Right cardiac atrium (tissue), 5 donors: ENCODE data around the gene EDC3. TPM values are rescaled to one million over a fixed set of nuclear protein-coding genes. Genes with fewer than 3 reads are reported as not detected.
A peak's percentile ranks its signal among the peaks of the same experiment; 100 is the strongest.
"Not testable (repeated sequence)": the region's sequence is repeated elsewhere in the genome, so short reads cannot be mapped to it uniquely, and the experiment has no call there.

Source experiments
- ATAC-seq, 2 donors: fragments of 200-7000 bp; cut with Tn5 transposase; one replicate each; pipeline versions ENCODE4 v1.8.0 to v1.9.1; 2020; ENCODE audit warnings: moderate library complexity in 2 of 2, mild to moderate bottlenecking in 1 of 2
- DNase-seq, 3 donors: peaks; one replicate each; pipeline ENCODE4 v3.0.0-alpha.2; 2020
- H3K27ac ChIP-seq: one replicate; pipeline ENCODE4 v1.5.1; 2013; ENCODE audit warnings: mild to moderate bottlenecking, low read length, control low read depth, moderate library complexity
- H3K27me3 ChIP-seq: one replicate; pipeline ENCODE4 v1.6.1; 2013; ENCODE audit not compliant: control insufficient read depth, insufficient read depth
- H3K4me1 ChIP-seq: one replicate; pipeline ENCODE4 v1.6.1; 2013; ENCODE audit warnings: low read length; ENCODE audit not compliant: control insufficient read depth, insufficient read depth
- H3K4me3 ChIP-seq: one replicate; pipeline ENCODE4 v1.5.1; 2013; ENCODE audit warnings: low read length, control low read depth
- H3K9me3 ChIP-seq: one replicate; pipeline ENCODE4 v1.6.1; 2013; ENCODE audit warnings: low read length; ENCODE audit not compliant: control insufficient read depth
- WGBS: extraction: QIAGEN DNeasy Blood & Tissue Kit; methylation state at CpG from one replicate; pipeline ENCODE4 v1.1.7; 2013; 5-methylcytosine and 5-hydroxymethylcytosine counted together
- intact Hi-C, 4 donors: fragments of 100-400 bp; cut with DNase I; formaldehyde crosslinking; loops; one replicate each; pipeline versions ENCODE4 v1.11.0 to v1.14.0; 2022 to 2023
- polyA plus RNA-seq: library from polyadenylated mRNA; stranded (reverse); fragments of 200-250 nt; gene quantifications from one replicate; pipeline ENCODE4 v1.2.3, GENCODE V29; 2013
- total RNA-seq, 4 donors: library from RNA; stranded (reverse); fragmentation: NEBNext Ultra II Directional; extraction: Animal tissue kit (Norgen Biotek cat#: 25700); gene quantifications; one replicate each; pipeline ENCODE4 v1.2.1, GENCODE V29; 2021
- donor health status: healthy with polysubstance abuse.
- donor health status: DM: no; HTN: yes; CAD: no.
- donor health status: DM: no; HTN: no; CAD: no.
- donor health status: DM: no; HTN: yes; CAD: no; lungs with severe emphysema.
- donor health status: DM: yes; HTN: yes; CAD: no.

EDC3 gene
- total and polyA plus RNA-seq, 5 donors = 8.6 to 19.7 (median 15.4) TPM

- intact Hi-C loops, H3K4me3 ChIP-seq, H3K27ac ChIP-seq, H3K9me3 ChIP-seq, H3K4me1 ChIP-seq, H3K27me3 ChIP-seq: not testable (repeated sequence)
- DNase-seq (peak in 1 of 3 donors; percentile 19), ATAC-seq (peak in 1 of 2 donors; percentile 1)
- 87% methylated on average over 16 of the region's 16 CpGs for WGBS
Observed at GRCh38 chr15:74597146-74597705, 98.6 kb downstream of the EDC3 start.

- DNase-seq = peak in 1 of 3 donors; percentile 24
- 78% methylated on average over 10 of the region's 11 CpGs for WGBS
Observed at GRCh38 chr15:74596736-74597135, 99.1 kb downstream of the EDC3 start.

GRCh38 chr15:74595271-74595670, 100.6 kb downstream of the EDC3 start:
- Histone ChIP-seq H3K4me1 (peaks cover 2% of the 10 kb centered on the region), H3K4me3 (no peak overlapping the region), H3K9me3 (no peaks in the 10 kb centered on the region), H3K27ac (no peak overlapping the region), H3K27me3 (no peaks in the 10 kb centered on the region)
- intact Hi-C loops = no loop called here
- peak in 1 of 3 donors; percentile 14 for DNase-seq
- ATAC-seq = no peak
- 96% methylated on average over 5 of the region's 5 CpGs for WGBS

More at GRCh38 chr15:74596736-74597135, 99.1 kb downstream of the EDC3 start:
- H3K9me3 ChIP-seq, H3K4me1 ChIP-seq, intact Hi-C loops, ATAC-seq, H3K27me3 ChIP-seq, H3K4me3 ChIP-seq, H3K27ac ChIP-seq: not testable (repeated sequence)

GRCh38 chr15:74594455-74594854, 101.4 kb downstream of the EDC3 start:
- H3K9me3 ChIP-seq = no peaks in the 10 kb centered on the region
- H3K4me3 ChIP-seq = no peak overlapping the region
- no peaks in the 10 kb centered on the region for H3K27me3 ChIP-seq
- ATAC-seq (no peak), DNase-seq (no peak)
- intact Hi-C loops = no loop called here
- H3K4me1 ChIP-seq = peaks cover 3% of the 10 kb centered on the region
- WGBS = 97% methylated on average over 4 of the region's 4 CpGs
- H3K27ac ChIP-seq = no peak overlapping the region

GRCh38 chr15:74593122-74593521, 102.7 kb downstream of the EDC3 start:
- H3K27me3 ChIP-seq = no peaks in the 10 kb centered on the region
- WGBS = 83% methylated on average over 7 of the region's 7 CpGs
- intact Hi-C loops = no loop called here
- peaks cover 10% of the 10 kb centered on the region for H3K4me1 ChIP-seq
- H3K27ac ChIP-seq = no peak overlapping the region
- ATAC-seq (no peak), DNase-seq (peak in 1 of 3 donors; percentile 30)
- no peaks in the 10 kb centered on the region for H3K9me3 ChIP-seq
- H3K4me3 ChIP-seq = no peak overlapping the region

- H3K27ac ChIP-seq = no peak overlapping the region
- DNase-seq = no peak
- no peaks in the 10 kb centered on the region for H3K9me3 ChIP-seq
- intact Hi-C loops = no loop called here
- H3K27me3 ChIP-seq = no peaks in the 10 kb centered on the region
- no peak overlapping the region for H3K4me3 ChIP-seq
- H3K4me1 ChIP-seq = peaks cover 10% of the 10 kb centered on the region
- WGBS = 83% methylated on average over 3 of the region's 3 CpGs
- no peak for ATAC-seq
Observed at GRCh38 chr15:74592222-74592621, 103.6 kb downstream of the EDC3 start.

- WGBS = 86% methylated on average over 6 of the region's 6 CpGs
- intact Hi-C loops = no loop called here
- no peak for ATAC-seq
Observed at GRCh38 chr15:74589826-74590225, 106.0 kb downstream of the EDC3 start.

GRCh38 chr15:74585857-74586256, 110.0 kb downstream of the EDC3 start:
- ATAC-seq (no peak), DNase-seq (no peak)
- Histone ChIP-seq H3K4me1 (peaks cover 12% of the 10 kb centered on the region), H3K4me3 (no peak overlapping the region), H3K9me3 (no peaks in the 10 kb centered on the region), H3K27me3 (no peaks in the 10 kb centered on the region), H3K27ac (no peak overlapping the region)
- WGBS = 86% methylated on average over 9 of the region's 9 CpGs
- intact Hi-C loops = no loop called here

More at GRCh38 chr15:74589826-74590225, 106.0 kb downstream of the EDC3 start:
- H3K27ac ChIP-seq = no peak overlapping the region
- DNase-seq = peak in 1 of 3 donors; percentile 21
- no peaks in the 10 kb centered on the region for H3K9me3 ChIP-seq
- no peak overlapping the region for H3K4me3 ChIP-seq
- peaks cover 12% of the 10 kb centered on the region for H3K4me1 ChIP-seq
- no peaks in the 10 kb centered on the region for H3K27me3 ChIP-seq

GRCh38 chr15:74585191-74585590, 110.6 kb downstream of the EDC3 start:
- intact Hi-C loops = no loop called here
- DNase-seq (no peak), ATAC-seq (no peak)
- H3K4me1 ChIP-seq = peaks cover 12% of the 10 kb centered on the region
- WGBS = 30% methylated on average over 3 of the region's 3 CpGs
- no peaks in the 10 kb centered on the region for H3K27me3 ChIP-seq
- H3K4me3 ChIP-seq = no peak overlapping the region
- H3K27ac ChIP-seq = no peak overlapping the region
- no peaks in the 10 kb centered on the region for H3K9me3 ChIP-seq

GRCh38 chr15:74584779-74585178, 111.0 kb downstream of the EDC3 start:
- 70% methylated on average over 4 of the region's 4 CpGs for WGBS
- no peak overlapping the region for H3K27ac ChIP-seq
- no peaks in the 10 kb centered on the region for H3K27me3 ChIP-seq
- H3K4me3 ChIP-seq = no peak overlapping the region
- DNase-seq (no peak), ATAC-seq (no peak)
- H3K4me1 ChIP-seq = peaks cover 12% of the 10 kb centered on the region
- intact Hi-C loops = no loop called here
- H3K9me3 ChIP-seq = no peaks in the 10 kb centered on the region

- 77% methylated on average over 2 of the region's 2 CpGs for WGBS
- Histone ChIP-seq H3K9me3 (no peaks in the 10 kb centered on the region), H3K27ac (no peak overlapping the region), H3K4me1 (peaks cover 9% of the 10 kb centered on the region), H3K27me3 (no peaks in the 10 kb centered on the region), H3K4me3 (no peak overlapping the region)
- intact Hi-C loops = no loop called here
- DNase-seq = no peak
- no peak for ATAC-seq
Observed at GRCh38 chr15:74584204-74584603, 111.6 kb downstream of the EDC3 start.
